K562 (cell line): ENCODE data around the gene RNU6-9. TPM values are rescaled to one million over a fixed set of nuclear protein-coding genes. Genes with fewer than 3 reads are reported as not detected.

Source experiments
- CHD4 ChIP-seq: fragments of 200-600 bp; sonication (generic); IDR thresholded peaks from 3 replicates; pipeline ENCODE4 v1.6.1; 2012; ENCODE audit warnings: low read depth, mild to moderate bottlenecking, mixed read lengths, low read length, inconsistent platforms; ENCODE audit not compliant: insufficient read depth, insufficient replicate concordance, poor library complexity, severe bottlenecking
- HINFP ChIP-seq: fragments of 450-650 bp; conservative IDR thresholded peaks from 2 replicates; pipeline ENCODE4 v1.6.1; 2016; ENCODE audit warnings: missing genetic modification characterization, low read depth, mild to moderate bottlenecking, control low read depth, missing compliant biosample characterization
- NR3C1 ChIP-seq: sonication (generic); formaldehyde crosslinking; IDR thresholded peaks from 2 replicates; pipeline ENCODE4 v1.8.1; 2022; ENCODE audit warnings: missing genetic modification reagents
- SIN3A ChIP-seq, 2 experiments: fragments of 150-350 bp in 1 of 2; IDR thresholded peaks; 2 replicates each; pipeline ENCODE4 v1.6.1; 2011 to 2016; ENCODE audit warnings: borderline replicate concordance in 2 of 2, low read depth in 2 of 2, low read length in 2 of 2, mild to moderate bottlenecking in 2 of 2, moderate library complexity in 2 of 2; ENCODE audit not compliant: control insufficient read depth in 1 of 2
- SMAD1 ChIP-seq: fragments of 150-350 bp; IDR thresholded peaks from 2 replicates; pipeline ENCODE4 v1.6.1; 2014; ENCODE audit warnings: low read length, low read depth; ENCODE audit not compliant: partially characterized antibody
- polyA plus RNA-seq, 8 experiments: library from polyadenylated mRNA; depleted of rRNA in 4 of 8; stranded (reverse) in 5 of 8; unstranded in 3 of 8; fragments of >200 nt; fragmentation: Nextera tagmentation in 2 of 8; fragmentation: Illumina TruSeq in 1 of 8; extraction: Ambion mirVana in 2 of 8; extraction: Trizol in 1 of 8; gene quantifications; 2 replicates each; pipeline versions ENCODE4 v1.2.1 to v1.2.3, GENCODE V29; 2011 to 2014; ENCODE audit warnings: inconsistent platforms in 1 of 8, missing spikeins in 1 of 8
- total RNA-seq, 7 experiments: library from RNA; depleted of rRNA in 6 of 7; stranded (reverse); fragments of >200 nt in 6 of 7; fragmentation: Illumina TruSeq in 2 of 7; extraction: Trizol in 2 of 7; gene quantifications; 2 replicates each; pipeline versions ENCODE4 v1.2.1 to v1.2.3, GENCODE V29; 2011 to 2021; ENCODE audit warnings: low replicate concordance in 1 of 7
- TF ChIP-seq, protein P1 (sequence below): sonication (generic); formaldehyde crosslinking; IDR thresholded peaks from 2 replicates; pipeline ENCODE4 v1.8.0; 2022; ENCODE audit warnings: mild to moderate bottlenecking, missing genetic modification reagents

The RNU6-9 gene
- total and polyA plus RNA-seq, 9 of the 15 experiments (the other 6 are each of a cell fraction or from before 2014, with no cell fraction given), result not detected

DNA sequence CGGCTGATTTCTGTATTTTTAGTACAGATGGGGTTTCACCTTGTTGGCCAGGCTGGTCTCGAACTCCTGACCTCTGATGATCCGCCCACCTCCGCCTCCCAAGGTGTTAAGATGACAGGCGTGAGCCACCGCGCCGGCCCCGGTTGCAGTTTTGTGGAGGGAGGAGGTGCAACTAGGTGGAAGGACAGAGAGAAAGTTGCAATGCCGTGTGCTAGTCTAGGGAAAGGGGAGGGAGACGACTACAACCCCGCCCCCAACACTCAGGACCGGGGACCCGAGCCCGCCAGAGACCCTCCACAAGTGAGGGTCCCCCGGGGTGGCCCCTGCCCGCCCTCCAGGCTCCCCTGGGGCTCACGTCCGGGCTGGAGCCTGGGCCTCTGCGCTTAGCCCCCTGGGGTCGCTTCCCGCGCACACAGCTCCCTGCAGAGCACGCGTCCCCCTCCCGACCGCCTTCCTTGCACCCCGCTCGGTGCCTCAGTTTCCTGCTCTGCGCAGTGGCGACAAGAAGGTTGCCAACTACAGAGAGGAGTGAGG lies 31.3 kb downstream of the RNU6-9 start (continued):
- TF ChIP-seq, protein P1, sequence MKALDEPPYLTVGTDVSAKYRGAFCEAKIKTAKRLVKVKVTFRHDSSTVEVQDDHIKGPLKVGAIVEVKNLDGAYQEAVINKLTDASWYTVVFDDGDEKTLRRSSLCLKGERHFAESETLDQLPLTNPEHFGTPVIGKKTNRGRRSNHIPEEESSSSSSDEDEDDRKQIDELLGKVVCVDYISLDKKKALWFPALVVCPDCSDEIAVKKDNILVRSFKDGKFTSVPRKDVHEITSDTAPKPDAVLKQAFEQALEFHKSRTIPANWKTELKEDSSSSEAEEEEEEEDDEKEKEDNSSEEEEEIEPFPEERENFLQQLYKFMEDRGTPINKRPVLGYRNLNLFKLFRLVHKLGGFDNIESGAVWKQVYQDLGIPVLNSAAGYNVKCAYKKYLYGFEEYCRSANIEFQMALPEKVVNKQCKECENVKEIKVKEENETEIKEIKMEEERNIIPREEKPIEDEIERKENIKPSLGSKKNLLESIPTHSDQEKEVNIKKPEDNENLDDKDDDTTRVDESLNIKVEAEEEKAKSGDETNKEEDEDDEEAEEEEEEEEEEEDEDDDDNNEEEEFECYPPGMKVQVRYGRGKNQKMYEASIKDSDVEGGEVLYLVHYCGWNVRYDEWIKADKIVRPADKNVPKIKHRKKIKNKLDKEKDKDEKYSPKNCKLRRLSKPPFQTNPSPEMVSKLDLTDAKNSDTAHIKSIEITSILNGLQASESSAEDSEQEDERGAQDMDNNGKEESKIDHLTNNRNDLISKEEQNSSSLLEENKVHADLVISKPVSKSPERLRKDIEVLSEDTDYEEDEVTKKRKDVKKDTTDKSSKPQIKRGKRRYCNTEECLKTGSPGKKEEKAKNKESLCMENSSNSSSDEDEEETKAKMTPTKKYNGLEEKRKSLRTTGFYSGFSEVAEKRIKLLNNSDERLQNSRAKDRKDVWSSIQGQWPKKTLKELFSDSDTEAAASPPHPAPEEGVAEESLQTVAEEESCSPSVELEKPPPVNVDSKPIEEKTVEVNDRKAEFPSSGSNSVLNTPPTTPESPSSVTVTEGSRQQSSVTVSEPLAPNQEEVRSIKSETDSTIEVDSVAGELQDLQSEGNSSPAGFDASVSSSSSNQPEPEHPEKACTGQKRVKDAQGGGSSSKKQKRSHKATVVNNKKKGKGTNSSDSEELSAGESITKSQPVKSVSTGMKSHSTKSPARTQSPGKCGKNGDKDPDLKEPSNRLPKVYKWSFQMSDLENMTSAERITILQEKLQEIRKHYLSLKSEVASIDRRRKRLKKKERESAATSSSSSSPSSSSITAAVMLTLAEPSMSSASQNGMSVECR (CRISPR knock-in tag), result 0 out of 2 replicates have a peak, but pooled peaks have one; percentile 94
- TF ChIP-seq NR3C1 (CRISPR knock-in tag) (peak; percentile 77; the same call in 1 of the 2 replicates), CHD4 (no peak), SIN3A (IDR thresholded peaks at IDR 0.05; ENCODE audit: borderline replicate concordance in 2 of 2, control insufficient read depth in 1 of 2, low read depth in 2 of 2, low read length in 2 of 2) (no peak; a peak in 1 of 4 replicates), HINFP (tag) (no peak), SMAD1 (no peak)
